DND-41 (cell line): ENCODE data around the gene SH3BP1.

Experiments
- ATAC-seq: fragments of 200-7000 bp; cut with Tn5 transposase; 3 replicates; pipeline ENCODE4 v1.9.1; 2021; ENCODE audit warnings: low read depth; ENCODE audit not compliant: insufficient read depth
- DNase-seq: peaks from one replicate; pipeline ENCODE4 v3.0.0-alpha.2; 2020
- H2AFZ ChIP-seq: 2 replicates; pipeline ENCODE4 v1.6.0; 2012; ENCODE audit warnings: low read depth, low read length
- H3K27ac ChIP-seq: 2 replicates; pipeline ENCODE4 v1.5.1; 2012; ENCODE audit warnings: low read length, inconsistent platforms
- H3K27me3 ChIP-seq: fragments of 200-600 bp; sonication (generic); 2 replicates; pipeline ENCODE4 v1.6.0; 2012; ENCODE audit warnings: low read length, mild to moderate bottlenecking, inconsistent platforms; ENCODE audit not compliant: insufficient read depth, poor library complexity
- H3K36me3 ChIP-seq: 2 replicates; pipeline ENCODE4 v1.5.1; 2012; ENCODE audit warnings: low read length, inconsistent platforms; ENCODE audit not compliant: insufficient read depth
- H3K4me1 ChIP-seq: 2 replicates; pipeline ENCODE4 v1.5.1; 2012; ENCODE audit warnings: mild to moderate bottlenecking, low read length; ENCODE audit not compliant: insufficient read depth
- H3K4me2 ChIP-seq: 2 replicates; pipeline ENCODE4 v1.6.0; 2012; ENCODE audit warnings: mild to moderate bottlenecking, moderate library complexity, low read length, inconsistent platforms; ENCODE audit not compliant: insufficient read depth
- H3K4me3 ChIP-seq, 2 experiments: fragments of 200-600 bp in 1 of 2; shearing (Covaris generic) in 1 of 2; 2 replicates each; pipeline ENCODE4 v1.5.1; 2012 to 2016; ENCODE audit warnings: inconsistent platforms in 2 of 2, low read length in 2 of 2, mild to moderate bottlenecking in 2 of 2, low read depth in 1 of 2, moderate library complexity in 1 of 2
- H3K79me2 ChIP-seq: 2 replicates; pipeline ENCODE4 v1.6.0; 2012; ENCODE audit warnings: low read length, inconsistent platforms; ENCODE audit not compliant: insufficient read depth
- H3K9ac ChIP-seq: 2 replicates; pipeline ENCODE4 v1.6.0; 2012; ENCODE audit warnings: low read depth, mild to moderate bottlenecking, inconsistent platforms, low read length, moderate library complexity
- H3K9me3 ChIP-seq: 2 replicates; pipeline ENCODE4 v1.5.1; 2012; ENCODE audit warnings: low read length, moderate library complexity, mild to moderate bottlenecking, inconsistent platforms; ENCODE audit not compliant: insufficient read depth, severe bottlenecking
- H4K20me1 ChIP-seq: 2 replicates; pipeline ENCODE4 v1.6.0; 2012; ENCODE audit warnings: low read length; ENCODE audit not compliant: insufficient read depth
- CTCF ChIP-seq: IDR thresholded peaks from 2 replicates; pipeline ENCODE4 v1.5.1; 2012; ENCODE audit warnings: borderline replicate concordance, low read length, moderate library complexity, mild to moderate bottlenecking; ENCODE audit not compliant: poor library complexity, severe bottlenecking; ENCODE audit errors: extremely low read depth
- EZH2 ChIP-seq: IDR thresholded peaks from 3 replicates; pipeline ENCODE4 v1.6.1; 2012; ENCODE audit warnings: borderline replicate concordance, low read depth, mild to moderate bottlenecking, moderate library complexity, low read length, inconsistent platforms; ENCODE audit not compliant: severe bottlenecking

The SH3BP1 gene

GRCh38 chr22:37675930-37676735 is 36.7 kb downstream of the SH3BP1 start:
- Histone ChIP-seq H3K36me3 (no peaks in the 10 kb centered on the region), H2AFZ (no peak overlapping the region), H3K79me2 (no peaks in the 10 kb centered on the region), H3K27ac (peak overlapping the region; percentile 76), H3K9me3 (no peaks in the 10 kb centered on the region), H3K4me3 (peak overlapping the region in 1 of 2 experiments; percentile 62; a peak in 1 of 4 replicates), H3K27me3 (no peaks in the 10 kb centered on the region), H3K9ac (peak overlapping the region; percentile 46), H3K4me2 (peak overlapping the region; percentile 88), H3K4me1 (peaks cover 41% of the 10 kb centered on the region), H4K20me1 (no peaks in the 10 kb centered on the region)
- no peak for TF ChIP-seq EZH2
- DNase-seq (no peak), ATAC-seq (no peak)

- ATAC-seq (peak; percentile 87), DNase-seq (peak; percentile 95)
- H3K9me3 ChIP-seq, result no peaks in the 10 kb centered on the region
- peak overlapping the region; percentile 46 for H3K9ac ChIP-seq
- no peaks in the 10 kb centered on the region for H3K27me3 ChIP-seq
- no peaks in the 10 kb centered on the region for H4K20me1 ChIP-seq
- H3K36me3 ChIP-seq, result no peaks in the 10 kb centered on the region
- H3K27ac ChIP-seq, result peak overlapping the region; percentile 88
- H3K79me2 ChIP-seq, result no peaks in the 10 kb centered on the region
- peak overlapping the region; percentile 90 for H2AFZ ChIP-seq
- H3K4me1 ChIP-seq, result peaks cover 39% of the 10 kb centered on the region
- no peak for TF ChIP-seq EZH2
- TF ChIP-seq CTCF, result no peak
- peak overlapping the region; percentile 20 to 62; a peak in 3 of 4 replicates for H3K4me3 ChIP-seq
- peak overlapping the region; percentile 88 for H3K4me2 ChIP-seq
These were observed 37.4 kb downstream of the SH3BP1 start for GRCh38 chr22:37676736-37677492.

GRCh38 chr22:37677493-37677974 is 38.1 kb downstream of the SH3BP1 start:
- TF ChIP-seq CTCF (no peak), EZH2 (no peak)
- Histone ChIP-seq H3K4me3 (peak overlapping the region; percentile 20 to 62; a peak in 3 of 4 replicates), H3K36me3 (no peaks in the 10 kb centered on the region), H3K27ac (peak overlapping the region; percentile 88), H4K20me1 (no peaks in the 10 kb centered on the region), H3K27me3 (no peaks in the 10 kb centered on the region), H3K9me3 (no peaks in the 10 kb centered on the region), H2AFZ (peak overlapping the region; percentile 90), H3K4me2 (peak overlapping the region; percentile 88), H3K9ac (peak overlapping the region; percentile 46), H3K79me2 (no peaks in the 10 kb centered on the region), H3K4me1 (peaks cover 33% of the 10 kb centered on the region)
- DNase-seq (peak; percentile 27), ATAC-seq (peak; percentile 70)

- Histone ChIP-seq H3K4me3 (no peak overlapping the region), H3K27ac (peak overlapping the region; percentile 45; the same call in 1 of the 2 replicates), H3K4me1 (peaks cover 28% of the 10 kb centered on the region), H3K9me3 (no peaks in the 10 kb centered on the region), H4K20me1 (no peaks in the 10 kb centered on the region), H3K79me2 (no peaks in the 10 kb centered on the region), H2AFZ (no peak overlapping the region), H3K36me3 (no peaks in the 10 kb centered on the region), H3K27me3 (no peaks in the 10 kb centered on the region), H3K9ac (peak overlapping the region; percentile 18; the same call in 1 of the 2 replicates), H3K4me2 (peak overlapping the region; percentile 88)
- DNase-seq (no peak), ATAC-seq (no peak)
- no peak for TF ChIP-seq CTCF
- TF ChIP-seq EZH2, result no peak
These were observed 38.9 kb downstream of the SH3BP1 start for GRCh38 chr22:37678372-37678771.
